ENCODE results near the gene CXorf38. TPM values are rescaled to one million over a fixed set of nuclear protein-coding genes. Genes with fewer than 3 reads are reported as not detected.

The CXorf38 gene
- total RNA-seq, 1 experiment from 2014 or later = 10.5 TPM

- no peak overlapping the region for H2AK5ac ChIP-seq (ENCODE audit: insufficient read length, low read length)
- no peak overlapping the region for H4K91ac ChIP-seq (ENCODE audit: insufficient read length, low read depth, low read length)
- H3K79me1 ChIP-seq (ENCODE audit: insufficient read depth, low read depth, low read length, poor library complexity, severe bottlenecking) = no peaks in the 10 kb centered on the region
- no peak overlapping the region for H3K4me2 ChIP-seq (ENCODE audit: insufficient read depth, insufficient read length, low read length)
- no peak overlapping the region for H4K5ac ChIP-seq (ENCODE audit: insufficient read length, low read depth, low read length)
- H2BK20ac ChIP-seq (ENCODE audit: low read depth, low read length, poor library complexity, severe bottlenecking) = no peak overlapping the region
- no peak overlapping the region for H2BK12ac ChIP-seq (ENCODE audit: insufficient read length, low read depth, low read length)
- H3K27me3 ChIP-seq (ENCODE audit: insufficient read depth, low read length) = no peaks in the 10 kb centered on the region
- no peak overlapping the region for H3K27ac ChIP-seq (ENCODE audit: insufficient read length, low read depth, low read length)
- no peak overlapping the region for H3K9ac ChIP-seq (ENCODE audit: extremely low read depth, insufficient read length, low read length)
- H3K27me3 Mint-ChIP-seq (ENCODE audit: low read depth) = no peaks in the 10 kb centered on the region
- no peak overlapping the region for H3K23ac ChIP-seq (ENCODE audit: insufficient read length, low read depth, low read length)
- H3T11ph ChIP-seq (ENCODE audit: low read length) = no peak overlapping the region
- peaks cover 36 to 43% of the 10 kb centered on the region in 2 experiments for H3K9me3 Mint-ChIP-seq
- H3K9me3 ChIP-seq (ENCODE audit: control insufficient read depth, low read depth, low read length) = no peaks in the 10 kb centered on the region
- DNase-seq = no peak
- no peak for TF ChIP-seq CTCF (conservative IDR thresholded peaks at IDR 0.05)
- H3K14ac ChIP-seq (ENCODE audit: insufficient read depth, low read length) = no peak overlapping the region
- H4K8ac ChIP-seq (replicated peaks; ENCODE audit: insufficient read length, low read depth, low read length) = no peak overlapping the region
- H2BK5ac ChIP-seq (ENCODE audit: insufficient read length, low read length) = no peak overlapping the region
- H3K27ac Mint-ChIP-seq = peak overlapping the region in 1 of 3 experiments; percentile 20; a peak in 2 of 7 replicates
- no peaks in the 10 kb centered on the region for H4K20me1 ChIP-seq (ENCODE audit: control insufficient read depth, insufficient read depth, insufficient read length)
- no peak overlapping the region for H2BK120ac ChIP-seq (ENCODE audit: low read depth, low read length, poor library complexity, severe bottlenecking)
- H2BK15ac ChIP-seq (ENCODE audit: low read depth, low read length) = no peak overlapping the region
- peaks cover 0 to 8% of the 10 kb centered on the region in 2 experiments; a peak in 2 of 4 replicates for H3K4me1 Mint-ChIP-seq
- no peak overlapping the region for H3K56ac ChIP-seq (ENCODE audit: insufficient read length, low read depth, low read length)
- no CpG with 5 or more reads among the region's 1 CpG for WGBS (ENCODE audit: extremely low coverage, insufficient read length, low lambda C conversion rate)
- no peaks in the 10 kb centered on the region for H3K23me2 ChIP-seq (ENCODE audit: insufficient read length, low read depth, low read length, poor library complexity, severe bottlenecking)
- H3K18ac ChIP-seq (ENCODE audit: insufficient read length, low read depth, low read length) = no peak overlapping the region
- H3K4me3 Mint-ChIP-seq = no peak overlapping the region
- H3K4me1 ChIP-seq (ENCODE audit: insufficient read depth, low read length) = no peaks in the 10 kb centered on the region
- no peaks in the 10 kb centered on the region for H3K79me2 ChIP-seq (ENCODE audit: insufficient read depth, low read length)
- no peak overlapping the region for H3K4ac ChIP-seq (ENCODE audit: low read depth, low read length)
- peaks cover 20 to 60% (median 47%) of the 10 kb centered on the region in 3 experiments; a peak in 6 of 7 replicates for H3K36me3 Mint-ChIP-seq (ENCODE audit: insufficient read depth in 1 of 3, low read depth in 3 of 3)
- H2AFZ ChIP-seq (ENCODE audit: low read length) = no peak overlapping the region
Measured at GRCh38 chrX:40652664-40653063, 5.3 kb upstream of the CXorf38 start.
